Upper lobe of left lung (tissue), 4 donors: ENCODE data around the gene ACACB.

Experiments used
- POLR2A ChIP-seq, 4 donors: fragments of 450-650 bp; IDR thresholded peaks; one replicate each; pipeline ENCODE4 v1.5.1; 2016 to 2017; ENCODE audit warnings: antibody characterized with exemption in 4 of 4, mild to moderate bottlenecking in 2 of 4
- POLR2AphosphoS5 ChIP-seq, 2 donors: sonication (generic); formaldehyde crosslinking; IDR thresholded peaks; one replicate each; pipeline ENCODE4 v1.5.1; 2017; ENCODE audit warnings: antibody characterized with exemption in 2 of 2
- TF ChIP-seq, protein P1 (sequence below), 6 experiments: fragments of 450-650 bp in 4 of 6; fragments of 200-600 bp in 2 of 6; sonication (generic) in 2 of 6; IDR thresholded peaks; one replicate each; pipeline ENCODE4 v1.5.1; 2016 to 2019; ENCODE audit warnings: antibody characterized with exemption in 6 of 6

DNA sequence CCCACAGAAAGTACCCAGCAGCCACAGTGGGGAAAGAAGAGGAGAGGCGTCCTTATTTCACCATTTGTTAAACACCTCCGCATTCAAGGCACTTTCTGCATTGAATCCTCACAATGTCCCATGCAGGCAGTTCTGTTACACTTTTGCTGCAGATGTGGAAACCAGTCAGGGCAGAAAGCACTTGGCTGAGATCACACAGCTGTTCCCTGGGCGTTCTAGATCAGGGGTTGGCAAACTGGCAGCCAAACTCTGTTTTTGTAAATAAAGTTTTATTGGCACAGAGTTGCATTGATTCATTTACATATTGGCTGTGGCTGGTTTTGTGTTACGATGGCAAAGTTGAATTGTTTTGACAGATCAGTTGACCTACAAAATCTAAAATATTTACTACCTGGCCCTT is 172.6 kb downstream of the ACACB start:
- TF ChIP-seq, protein P1, sequence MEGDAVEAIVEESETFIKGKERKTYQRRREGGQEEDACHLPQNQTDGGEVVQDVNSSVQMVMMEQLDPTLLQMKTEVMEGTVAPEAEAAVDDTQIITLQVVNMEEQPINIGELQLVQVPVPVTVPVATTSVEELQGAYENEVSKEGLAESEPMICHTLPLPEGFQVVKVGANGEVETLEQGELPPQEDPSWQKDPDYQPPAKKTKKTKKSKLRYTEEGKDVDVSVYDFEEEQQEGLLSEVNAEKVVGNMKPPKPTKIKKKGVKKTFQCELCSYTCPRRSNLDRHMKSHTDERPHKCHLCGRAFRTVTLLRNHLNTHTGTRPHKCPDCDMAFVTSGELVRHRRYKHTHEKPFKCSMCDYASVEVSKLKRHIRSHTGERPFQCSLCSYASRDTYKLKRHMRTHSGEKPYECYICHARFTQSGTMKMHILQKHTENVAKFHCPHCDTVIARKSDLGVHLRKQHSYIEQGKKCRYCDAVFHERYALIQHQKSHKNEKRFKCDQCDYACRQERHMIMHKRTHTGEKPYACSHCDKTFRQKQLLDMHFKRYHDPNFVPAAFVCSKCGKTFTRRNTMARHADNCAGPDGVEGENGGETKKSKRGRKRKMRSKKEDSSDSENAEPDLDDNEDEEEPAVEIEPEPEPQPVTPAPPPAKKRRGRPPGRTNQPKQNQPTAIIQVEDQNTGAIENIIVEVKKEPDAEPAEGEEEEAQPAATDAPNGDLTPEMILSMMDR (IDR thresholded peaks at IDR 0.05) = no peak
- TF ChIP-seq POLR2AphosphoS5 (IDR thresholded peaks at IDR 0.05) (no peak), POLR2A (IDR thresholded peaks at IDR 0.05) (no peak)
